ENCODE data around the gene OR4K2. TPM values are rescaled to one million over a fixed set of nuclear protein-coding genes. Genes with fewer than 3 reads are reported as not detected.
"Not testable (repeated sequence)": the region's sequence is repeated elsewhere in the genome, so short reads cannot be mapped to it uniquely, and the experiment has no call there.

The OR4K2 gene, protein sequence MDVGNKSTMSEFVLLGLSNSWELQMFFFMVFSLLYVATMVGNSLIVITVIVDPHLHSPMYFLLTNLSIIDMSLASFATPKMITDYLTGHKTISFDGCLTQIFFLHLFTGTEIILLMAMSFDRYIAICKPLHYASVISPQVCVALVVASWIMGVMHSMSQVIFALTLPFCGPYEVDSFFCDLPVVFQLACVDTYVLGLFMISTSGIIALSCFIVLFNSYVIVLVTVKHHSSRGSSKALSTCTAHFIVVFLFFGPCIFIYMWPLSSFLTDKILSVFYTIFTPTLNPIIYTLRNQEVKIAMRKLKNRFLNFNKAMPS
- not detected for total RNA-seq

DNA sequence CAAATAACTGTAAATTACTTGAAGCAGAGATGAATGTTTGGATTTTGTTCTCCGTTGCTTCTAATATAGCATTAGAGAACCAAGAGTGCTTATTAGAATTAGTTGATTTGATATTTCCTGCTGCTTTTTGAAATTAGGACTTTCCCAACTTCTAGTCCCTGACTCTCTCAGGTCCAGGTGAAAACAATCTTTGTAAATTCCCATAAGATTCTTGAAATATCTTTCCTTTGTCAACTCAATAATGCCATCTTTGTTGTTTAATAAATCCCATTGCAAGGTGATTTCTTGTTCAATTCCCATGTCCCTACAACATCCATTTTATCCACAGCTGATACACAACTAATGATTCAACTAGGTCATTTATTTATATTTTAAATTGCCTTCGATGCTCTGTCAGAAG lies at the start of gene OR4K2:
OR4K2 (plus strand) TSS at position 301 of the 400 bp plus-strand sequence. CDS start 1,126 bp downstream, outside the sequence.
- DNase-seq, result no peak
- no peaks in the 10 kb centered on the region for H3K27me3 ChIP-seq
- intact Hi-C loops (cut with DNase I), result no loop called here
- no peaks in the 10 kb centered on the region for H3K36me3 ChIP-seq
- no peak within 1 kb of the TSS for H3K27ac ChIP-seq
- H3K4me3 ChIP-seq (replicated peaks in 1 of 3), result no peak within 1 kb of the TSS
- H3K4me1 ChIP-seq, result no peaks in the 10 kb centered on the region
- no peaks in the 10 kb centered on the region for H3K9me3 ChIP-seq
- 54 to 56% methylated on average over 2 of the region's 2 CpGs for WGBS, 2 donors
- TF ChIP-seq POLR2A (IDR thresholded peaks at IDR 0.05), result no peak
- TF ChIP-seq, protein P1, sequence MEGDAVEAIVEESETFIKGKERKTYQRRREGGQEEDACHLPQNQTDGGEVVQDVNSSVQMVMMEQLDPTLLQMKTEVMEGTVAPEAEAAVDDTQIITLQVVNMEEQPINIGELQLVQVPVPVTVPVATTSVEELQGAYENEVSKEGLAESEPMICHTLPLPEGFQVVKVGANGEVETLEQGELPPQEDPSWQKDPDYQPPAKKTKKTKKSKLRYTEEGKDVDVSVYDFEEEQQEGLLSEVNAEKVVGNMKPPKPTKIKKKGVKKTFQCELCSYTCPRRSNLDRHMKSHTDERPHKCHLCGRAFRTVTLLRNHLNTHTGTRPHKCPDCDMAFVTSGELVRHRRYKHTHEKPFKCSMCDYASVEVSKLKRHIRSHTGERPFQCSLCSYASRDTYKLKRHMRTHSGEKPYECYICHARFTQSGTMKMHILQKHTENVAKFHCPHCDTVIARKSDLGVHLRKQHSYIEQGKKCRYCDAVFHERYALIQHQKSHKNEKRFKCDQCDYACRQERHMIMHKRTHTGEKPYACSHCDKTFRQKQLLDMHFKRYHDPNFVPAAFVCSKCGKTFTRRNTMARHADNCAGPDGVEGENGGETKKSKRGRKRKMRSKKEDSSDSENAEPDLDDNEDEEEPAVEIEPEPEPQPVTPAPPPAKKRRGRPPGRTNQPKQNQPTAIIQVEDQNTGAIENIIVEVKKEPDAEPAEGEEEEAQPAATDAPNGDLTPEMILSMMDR (IDR thresholded peaks at IDR 0.05), result no peak

DNA sequence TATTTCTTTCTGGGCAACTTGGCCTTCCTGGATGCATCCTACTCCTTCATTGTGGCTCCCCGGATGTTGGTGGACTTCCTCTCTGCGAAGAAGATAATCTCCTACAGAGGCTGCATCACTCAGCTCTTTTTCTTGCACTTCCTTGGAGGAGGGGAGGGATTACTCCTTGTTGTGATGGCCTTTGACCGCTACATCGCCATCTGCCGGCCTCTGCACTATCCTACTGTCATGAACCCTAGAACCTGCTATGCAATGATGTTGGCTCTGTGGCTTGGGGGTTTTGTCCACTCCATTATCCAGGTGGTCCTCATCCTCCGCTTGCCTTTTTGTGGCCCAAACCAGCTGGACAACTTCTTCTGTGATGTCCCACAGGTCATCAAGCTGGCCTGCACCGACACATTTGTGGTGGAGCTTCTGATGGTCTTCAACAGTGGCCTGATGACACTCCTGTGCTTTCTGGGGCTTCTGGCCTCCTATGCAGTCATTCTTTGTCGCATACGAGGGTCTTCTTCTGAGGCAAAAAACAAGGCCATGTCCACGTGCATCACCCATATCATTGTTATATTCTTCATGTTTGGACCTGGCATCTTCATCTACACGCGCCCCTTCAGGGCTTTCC lies 47.2 kb upstream of the OR4K2 start:
- H3K4me3 ChIP-seq (replicated peaks in 1 of 3); H3K27me3 ChIP-seq; intact Hi-C loops (cut with DNase I); H3K36me3 ChIP-seq; H3K9me3 ChIP-seq; H3K4me1 ChIP-seq; H3K27ac ChIP-seq; DNase-seq: not testable (repeated sequence)
- WGBS, 2 donors, result 61 to 72% methylated on average over 9 to 12 of the region's 12 CpGs

DNA sequence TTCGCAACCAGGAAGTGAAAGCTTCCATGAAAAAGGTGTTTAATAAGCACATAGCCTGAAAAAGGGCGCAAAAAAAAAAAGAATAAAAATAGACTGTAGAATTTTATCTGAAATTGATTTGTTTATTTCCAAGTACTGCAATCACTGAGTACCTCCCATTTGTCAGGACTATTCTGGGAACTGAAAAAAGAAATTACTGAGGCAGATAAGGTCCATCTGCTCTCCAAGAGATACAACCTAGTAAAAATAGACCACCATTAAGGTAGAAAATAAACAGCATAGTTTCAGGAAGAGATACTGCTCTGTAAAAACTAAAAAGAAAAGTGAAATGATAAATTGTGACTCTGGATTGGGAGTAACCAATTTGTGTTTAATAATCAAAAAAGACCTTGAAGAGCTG lies 46.6 kb upstream of the OR4K2 start:
- intact Hi-C loops (cut with DNase I), result no loop called here
- no peaks in the 10 kb centered on the region for H3K4me1 ChIP-seq
- H3K36me3 ChIP-seq, result no peaks in the 10 kb centered on the region
- no peaks in the 10 kb centered on the region for H3K9me3 ChIP-seq
- H3K27me3 ChIP-seq, result no peaks in the 10 kb centered on the region
- H3K4me3 ChIP-seq (replicated peaks in 1 of 3), result no peak overlapping the region
- DNase-seq, result no peak
- H3K27ac ChIP-seq, result no peak overlapping the region
- WGBS, 2 donors, result 74 to 81% methylated on average over 2 of the region's 2 CpGs
- no peak for TF ChIP-seq POLR2A (IDR thresholded peaks at IDR 0.05)
- TF ChIP-seq, protein P1 (IDR thresholded peaks at IDR 0.05), result no peak

DNA sequence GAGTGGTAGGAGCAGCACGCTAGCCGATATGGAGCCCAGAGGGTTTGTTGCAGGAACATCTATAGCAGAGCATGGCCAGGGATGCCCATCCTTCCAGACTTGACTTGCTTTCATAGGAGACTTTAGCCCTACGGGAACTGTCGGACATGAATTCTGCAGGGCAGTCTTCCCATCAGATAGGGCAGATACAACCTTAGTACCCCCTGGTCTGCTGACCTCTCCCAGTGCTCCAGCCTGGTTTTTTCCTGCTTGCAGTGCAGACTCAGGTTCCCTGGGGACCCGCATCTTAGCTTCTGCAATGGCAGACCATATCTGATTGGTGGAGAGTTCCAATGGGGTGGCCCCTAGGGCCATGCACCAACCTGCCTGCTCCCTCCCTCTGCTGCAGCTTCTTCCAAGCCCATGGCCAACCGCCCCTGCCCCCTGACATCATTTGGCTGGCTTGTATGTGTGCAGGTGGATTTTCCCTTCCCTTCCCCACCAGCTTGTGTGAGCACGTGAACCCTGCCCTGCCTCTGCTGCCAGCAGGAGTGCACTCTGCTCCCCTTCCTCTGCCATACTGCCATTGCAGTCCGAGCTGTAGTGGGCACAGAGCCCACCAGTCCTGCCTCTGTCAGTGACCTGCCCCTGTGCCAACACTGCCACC lies 40.6 kb upstream of the OR4K2 start:
- H3K27ac ChIP-seq; intact Hi-C loops (cut with DNase I); H3K36me3 ChIP-seq; H3K27me3 ChIP-seq; H3K9me3 ChIP-seq; H3K4me3 ChIP-seq (replicated peaks in 1 of 3); DNase-seq; H3K4me1 ChIP-seq: not testable (repeated sequence)
- WGBS, 2 donors, result 73 to 85% methylated on average over 3 to 8 of the region's 8 CpGs

DNA sequence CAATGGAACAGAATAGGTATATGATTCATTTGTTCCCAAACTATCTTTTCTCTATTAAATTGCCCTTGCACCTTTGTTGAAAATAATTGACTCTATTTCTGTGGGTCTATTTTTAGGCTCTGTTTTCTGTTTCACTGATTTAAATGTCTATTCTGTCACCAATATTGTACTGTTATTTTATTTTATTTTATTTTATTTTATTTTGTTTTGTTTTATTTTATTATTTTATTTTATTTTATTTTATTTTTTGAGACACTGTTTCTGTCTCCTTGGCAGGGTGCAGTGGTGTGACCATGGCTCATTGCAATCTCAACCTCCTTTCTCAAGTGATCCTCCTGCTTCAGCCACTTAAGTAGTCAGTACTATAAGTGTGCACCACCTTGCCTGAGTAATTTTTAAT lies 36.5 kb upstream of the OR4K2 start:
- no peak overlapping the region for H3K27ac ChIP-seq
- no peak for TF ChIP-seq POLR2A (IDR thresholded peaks at IDR 0.05)
- intact Hi-C loops (cut with DNase I), result no loop called here
- no peaks in the 10 kb centered on the region for H3K27me3 ChIP-seq
- no peaks in the 10 kb centered on the region for H3K9me3 ChIP-seq
- DNase-seq, result no peak
- H3K4me3 ChIP-seq (replicated peaks in 1 of 3), result no peak overlapping the region
- H3K4me1 ChIP-seq, result no peaks in the 10 kb centered on the region
- no peaks in the 10 kb centered on the region for H3K36me3 ChIP-seq

DNA sequence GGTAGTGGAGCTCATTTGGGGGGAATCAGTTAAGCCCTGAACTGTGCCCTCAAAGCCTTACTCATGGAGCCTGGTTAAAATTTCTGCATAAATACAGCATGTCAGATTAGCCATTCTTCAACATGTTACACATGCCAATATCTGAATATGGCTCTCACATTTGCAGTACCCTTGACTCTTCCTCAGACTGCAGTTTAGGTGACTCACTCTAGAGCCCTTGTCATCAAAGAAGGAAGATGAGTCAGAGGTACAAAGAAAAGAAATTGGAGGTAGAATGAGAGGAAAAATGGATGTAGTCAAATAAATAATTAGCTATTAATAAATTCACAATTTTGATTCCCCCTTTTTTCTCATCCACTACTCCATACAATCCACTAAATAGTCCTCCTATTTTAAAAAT lies 23.6 kb upstream of the OR4K2 start:
- intact Hi-C loops (cut with DNase I), result no loop called here
- Histone ChIP-seq H3K9me3 (no peaks in the 10 kb centered on the region), H3K27ac (no peak overlapping the region), H3K27me3 (no peaks in the 10 kb centered on the region), H3K4me3 (replicated peaks in 1 of 3) (no peak overlapping the region), H3K36me3 (no peaks in the 10 kb centered on the region), H3K4me1 (no peaks in the 10 kb centered on the region)
- TF ChIP-seq POLR2A (IDR thresholded peaks at IDR 0.05), result no peak
- TF ChIP-seq, protein P1 (IDR thresholded peaks at IDR 0.05), result no peak
- no peak for DNase-seq

DNA sequence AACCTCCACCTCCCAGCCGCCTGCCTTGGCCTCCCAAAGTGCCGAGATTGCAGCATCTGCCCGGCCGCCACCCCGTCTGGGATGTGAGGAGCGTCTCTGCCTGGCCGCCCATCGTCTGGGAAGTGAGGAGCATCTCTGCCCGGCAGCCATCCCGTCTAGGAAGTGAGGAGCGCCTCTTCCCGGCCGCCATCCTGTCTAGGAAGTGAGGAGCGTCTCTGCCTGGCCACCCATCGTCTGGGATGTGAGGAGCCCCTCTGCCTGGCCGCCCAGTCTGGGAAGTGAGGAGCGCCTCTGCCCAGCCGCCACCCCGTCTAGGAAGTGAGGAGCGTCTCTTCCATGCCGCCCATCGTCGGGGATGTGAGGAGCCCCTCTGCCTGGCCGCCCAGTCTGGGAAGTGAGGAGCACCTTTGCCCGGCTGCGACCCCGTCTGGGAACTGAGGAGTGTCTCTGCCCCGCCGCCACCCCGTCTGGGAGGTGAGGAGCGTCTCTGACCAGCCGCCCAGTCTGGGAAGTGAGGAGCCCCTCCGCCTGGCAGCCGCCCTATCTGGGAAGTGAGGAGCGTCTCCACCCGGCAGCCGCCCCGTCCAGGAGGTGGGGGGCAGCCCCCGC lies 8.8 kb upstream of the OR4K2 start:
- 92 to 95% methylated on average over 4 to 39 of the region's 39 CpGs for WGBS, 2 donors
- intact Hi-C loops (cut with DNase I); H3K4me3 ChIP-seq (replicated peaks in 1 of 3); H3K4me1 ChIP-seq; H3K27me3 ChIP-seq; DNase-seq; H3K27ac ChIP-seq; H3K9me3 ChIP-seq; H3K36me3 ChIP-seq: not testable (repeated sequence)

All from thyroid gland (tissue), 4 donors.